ENCODE results near the gene CDCA4. TPM values are rescaled to one million over a fixed set of nuclear protein-coding genes. Genes with fewer than 3 reads are reported as not detected.
"Not testable (repeated sequence)": the region's sequence is repeated elsewhere in the genome, so short reads cannot be mapped to it uniquely, and the experiment has no call there.

Gene CDCA4
- total and polyA plus RNA-seq, 12 donors = 1.5 to 6.4 (median 2.2) TPM

DNA sequence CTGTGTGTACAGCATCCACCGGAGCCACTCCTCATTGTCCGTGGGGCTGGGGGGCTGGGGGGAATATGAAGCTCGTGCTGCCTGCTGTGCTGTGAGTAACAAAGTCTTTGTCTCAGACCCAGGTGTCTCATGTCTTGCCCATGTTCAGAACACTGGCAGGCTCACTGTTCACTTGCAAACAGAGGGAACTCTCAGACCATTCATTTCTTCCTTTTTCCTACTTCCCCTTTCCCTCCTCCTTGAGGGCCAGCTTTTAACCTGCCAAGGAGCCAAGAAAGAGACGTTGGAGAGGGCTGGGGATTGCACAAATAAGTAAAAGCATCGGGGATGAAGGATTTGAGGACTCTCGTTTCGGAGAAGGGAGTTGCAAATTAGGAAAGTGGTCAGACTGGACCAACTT, 22.8 kb upstream of the CDCA4 start:
- H3K36me3 ChIP-seq = no peaks in the 10 kb centered on the region
- peaks cover 0 to 23% (median 0%) of the 10 kb centered on the region in 9 donors for H3K4me1 ChIP-seq
- no peak overlapping the region for H3K4me3 ChIP-seq
- WGBS, 2 donors = 69 to 73% methylated on average over 7 of the region's 7 CpGs
- no peak overlapping the region for H3K27ac ChIP-seq
- intact Hi-C loops (cut with DNase I) = loop anchor here in 6 of 10 donors (2.0 to 10.0 kb wide), 5 partner anchors 67 to 279 kb away; no protein-coding TSS in a partner anchor
- TF ChIP-seq, protein P1, sequence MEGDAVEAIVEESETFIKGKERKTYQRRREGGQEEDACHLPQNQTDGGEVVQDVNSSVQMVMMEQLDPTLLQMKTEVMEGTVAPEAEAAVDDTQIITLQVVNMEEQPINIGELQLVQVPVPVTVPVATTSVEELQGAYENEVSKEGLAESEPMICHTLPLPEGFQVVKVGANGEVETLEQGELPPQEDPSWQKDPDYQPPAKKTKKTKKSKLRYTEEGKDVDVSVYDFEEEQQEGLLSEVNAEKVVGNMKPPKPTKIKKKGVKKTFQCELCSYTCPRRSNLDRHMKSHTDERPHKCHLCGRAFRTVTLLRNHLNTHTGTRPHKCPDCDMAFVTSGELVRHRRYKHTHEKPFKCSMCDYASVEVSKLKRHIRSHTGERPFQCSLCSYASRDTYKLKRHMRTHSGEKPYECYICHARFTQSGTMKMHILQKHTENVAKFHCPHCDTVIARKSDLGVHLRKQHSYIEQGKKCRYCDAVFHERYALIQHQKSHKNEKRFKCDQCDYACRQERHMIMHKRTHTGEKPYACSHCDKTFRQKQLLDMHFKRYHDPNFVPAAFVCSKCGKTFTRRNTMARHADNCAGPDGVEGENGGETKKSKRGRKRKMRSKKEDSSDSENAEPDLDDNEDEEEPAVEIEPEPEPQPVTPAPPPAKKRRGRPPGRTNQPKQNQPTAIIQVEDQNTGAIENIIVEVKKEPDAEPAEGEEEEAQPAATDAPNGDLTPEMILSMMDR (IDR thresholded peaks at IDR 0.05) = no peak
- no peaks in the 10 kb centered on the region for H3K9me3 ChIP-seq
- DNase-seq = no peak
- peaks cover 0 to 20% (median 0%) of the 10 kb centered on the region in 7 donors for H3K27me3 ChIP-seq
- ATAC-seq = no peak

GRCh38 chr14:105042813-105043212, 21.9 kb upstream of the CDCA4 start:
- Histone ChIP-seq H3K27me3 (peaks cover 0 to 18% (median 0%) of the 10 kb centered on the region in 7 donors), H3K27ac (no peak overlapping the region)
- intact Hi-C loops (cut with DNase I) = loop anchor here in 3 of 10 donors (2.0 to 10.0 kb wide), 3 partner anchors 66 to 278 kb away; no protein-coding TSS in a partner anchor

DNA sequence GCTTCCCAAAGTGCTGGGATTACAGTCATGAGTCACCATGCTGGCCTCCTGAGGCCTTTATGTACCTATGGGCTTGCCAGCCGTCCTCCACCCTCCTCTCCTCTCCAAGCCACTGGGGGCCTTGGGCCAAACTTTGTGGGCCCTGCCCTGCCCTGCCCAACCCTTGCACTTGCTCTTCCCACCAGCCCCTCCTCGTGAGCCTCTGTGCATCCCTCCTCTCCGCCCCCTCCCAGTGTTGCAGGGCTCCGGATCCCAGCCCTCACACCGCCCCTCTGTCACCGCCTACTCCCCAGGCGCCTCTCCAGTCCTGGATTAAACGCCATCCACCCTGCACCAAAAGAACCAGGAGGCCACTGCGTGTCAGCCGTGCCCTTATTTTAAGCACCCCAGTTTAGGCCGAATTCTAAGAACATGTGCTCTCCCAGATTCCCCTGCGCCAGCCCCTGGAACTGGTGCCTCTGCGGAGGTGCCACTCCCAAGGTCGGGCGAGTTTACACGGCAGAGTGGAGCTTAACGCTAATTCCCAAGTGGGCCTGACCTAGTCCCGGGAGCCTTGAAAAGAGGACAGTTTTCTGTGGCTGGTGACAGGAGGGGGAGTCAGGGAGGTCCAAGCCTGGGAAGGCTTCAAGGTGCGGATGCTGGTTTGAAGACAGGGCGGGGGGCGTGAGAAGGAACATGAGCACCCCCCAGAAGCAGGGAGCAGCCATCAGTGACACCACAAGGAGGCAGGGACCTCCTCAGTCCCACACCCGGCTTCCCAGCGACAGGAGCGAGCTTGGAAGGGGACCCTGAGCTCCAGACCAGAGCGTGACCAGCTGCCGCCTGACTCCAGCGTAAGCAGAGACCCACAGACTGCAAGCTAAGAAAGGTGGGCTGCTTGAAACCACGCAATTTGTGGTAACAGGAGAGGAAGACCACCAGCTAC, 21.2 kb upstream of the CDCA4 start:
- TF ChIP-seq, protein P1 (IDR thresholded peaks at IDR 0.05) = no peak
- Histone ChIP-seq H3K4me1 (peaks cover 0 to 23% (median 0%) of the 10 kb centered on the region in 9 donors), H3K27ac (no peak overlapping the region), H3K9me3 (no peaks in the 10 kb centered on the region), H3K27me3 (peaks cover 0 to 16% (median 0%) of the 10 kb centered on the region in 7 donors), H3K36me3 (no peaks in the 10 kb centered on the region), H3K4me3 (no peak overlapping the region)
- DNase-seq (no peak), ATAC-seq (no peak)
- intact Hi-C loops (cut with DNase I) = loop anchor here in 3 of 10 donors (2.0 to 10.0 kb wide), 3 partner anchors 65 to 277 kb away; no protein-coding TSS in a partner anchor
- WGBS, 2 donors = 77 to 87% methylated on average over 28 of the region's 28 CpGs

More at GRCh38 chr14:105042813-105043212, 21.9 kb upstream of the CDCA4 start:
- H3K4me1 ChIP-seq = peaks cover 0 to 23% (median 0%) of the 10 kb centered on the region in 9 donors
- H3K4me3 ChIP-seq = no peak overlapping the region
- ATAC-seq (no peak), DNase-seq (no peak)
- TF ChIP-seq, protein P1 (IDR thresholded peaks at IDR 0.05) = no peak
- H3K36me3 ChIP-seq = no peaks in the 10 kb centered on the region
- H3K9me3 ChIP-seq = no peaks in the 10 kb centered on the region
- 86 to 87% methylated on average over 17 of the region's 17 CpGs for WGBS, 2 donors

GRCh38 chr14:105039458-105040205, 18.7 kb upstream of the CDCA4 start:
- no peak for DNase-seq

GRCh38 chr14:105035616-105036015, 14.7 kb upstream of the CDCA4 start:
- WGBS, 2 donors = 87 to 96% methylated on average over 2 of the region's 2 CpGs
- intact Hi-C loops (cut with DNase I) = not testable (repeated sequence)

More at GRCh38 chr14:105039458-105040205, 18.7 kb upstream of the CDCA4 start:
- intact Hi-C loops (cut with DNase I) = loop anchor here in 2 of 10 donors (10.0 kb wide), 2 partner anchors 145 to 275 kb away; no protein-coding TSS in a partner anchor
- WGBS, 2 donors = 61 to 72% methylated on average over 9 to 14 of the region's 14 CpGs
- Histone ChIP-seq H3K9me3 (no peaks in the 10 kb centered on the region), H3K4me3 (no peak overlapping the region), H3K4me1 (peaks cover 0 to 7% (median 0%) of the 10 kb centered on the region in 9 donors), H3K36me3 (no peaks in the 10 kb centered on the region), H3K27me3 (peaks cover 0 to 12% (median 6%) of the 10 kb centered on the region in 7 donors), H3K27ac (no peak overlapping the region)
- TF ChIP-seq, protein P1 (IDR thresholded peaks at IDR 0.05) = no peak
- ATAC-seq = no peak

More at GRCh38 chr14:105035616-105036015, 14.7 kb upstream of the CDCA4 start:
- peaks cover 0 to 24% (median 9%) of the 10 kb centered on the region in 7 donors for H3K27me3 ChIP-seq
- H3K9me3 ChIP-seq, DNase-seq, ATAC-seq, H3K27ac ChIP-seq, H3K4me3 ChIP-seq, H3K36me3 ChIP-seq, H3K4me1 ChIP-seq: not testable (repeated sequence)

Measured in heart right ventricle (tissue), 16 donors.